GM12878 (cell line): Measurements from ENCODE around the gene FCHSD2.
"Not testable (repeated sequence)": the region's sequence is repeated elsewhere in the genome, so short reads cannot be mapped to it uniquely, and the experiment has no call there.

ENCODE experiments used
- CBX5 ChIP-seq: sonication (generic); IDR thresholded peaks from 2 replicates; pipeline ENCODE4 v1.6.1; 2016; ENCODE audit warnings: low read depth, moderate library complexity, mild to moderate bottlenecking, inconsistent platforms
- EP300 ChIP-seq, 2 experiments: fragments of 150-350 bp in 1 of 2; IDR thresholded peaks; 2 replicates each; pipeline ENCODE4 v1.6.1; 2011 to 2012; ENCODE audit warnings: low read depth in 2 of 2, low read length in 2 of 2, borderline replicate concordance in 1 of 2, improper control_type of control experiment in 1 of 2, inconsistent platforms in 1 of 2; ENCODE audit not compliant: control insufficient read depth in 1 of 2
- IRF4 ChIP-seq: IDR thresholded peaks from 2 replicates; pipeline ENCODE4 v1.6.1; 2011; ENCODE audit warnings: low read depth, low read length
- NFIC ChIP-seq: IDR thresholded peaks from 2 replicates; pipeline ENCODE4 v1.6.1; 2012; ENCODE audit warnings: low read depth, mild to moderate bottlenecking, inconsistent platforms, low read length, moderate library complexity
- SRF ChIP-seq, 2 experiments: IDR thresholded peaks; 2 replicates each; pipeline ENCODE4 v1.6.1; 2011; ENCODE audit warnings: low read depth in 2 of 2, low read length in 2 of 2, mild to moderate bottlenecking in 1 of 2, moderate library complexity in 1 of 2
- TF ChIP-seq, protein P1 (sequence below): IDR thresholded peaks from 2 replicates; pipeline ENCODE4 v1.6.1; 2012; ENCODE audit warnings: mild to moderate bottlenecking, low read depth, low read length
- TF ChIP-seq, protein P2 (sequence below), 3 experiments: IDR thresholded peaks in 2 of 3; conservative IDR thresholded peaks in 1 of 3; 2 replicates each; pipeline ENCODE4 v1.5.1; 2011; ENCODE audit warnings: low read depth in 3 of 3, low read length in 3 of 3, mild to moderate bottlenecking in 3 of 3, control low read depth in 2 of 3, moderate library complexity in 2 of 3, inconsistent platforms in 1 of 3, mixed read lengths in 1 of 3; ENCODE audit not compliant: control insufficient read depth in 2 of 3, insufficient read depth in 1 of 3; ENCODE audit errors: extremely low read depth in 1 of 3

DNA sequence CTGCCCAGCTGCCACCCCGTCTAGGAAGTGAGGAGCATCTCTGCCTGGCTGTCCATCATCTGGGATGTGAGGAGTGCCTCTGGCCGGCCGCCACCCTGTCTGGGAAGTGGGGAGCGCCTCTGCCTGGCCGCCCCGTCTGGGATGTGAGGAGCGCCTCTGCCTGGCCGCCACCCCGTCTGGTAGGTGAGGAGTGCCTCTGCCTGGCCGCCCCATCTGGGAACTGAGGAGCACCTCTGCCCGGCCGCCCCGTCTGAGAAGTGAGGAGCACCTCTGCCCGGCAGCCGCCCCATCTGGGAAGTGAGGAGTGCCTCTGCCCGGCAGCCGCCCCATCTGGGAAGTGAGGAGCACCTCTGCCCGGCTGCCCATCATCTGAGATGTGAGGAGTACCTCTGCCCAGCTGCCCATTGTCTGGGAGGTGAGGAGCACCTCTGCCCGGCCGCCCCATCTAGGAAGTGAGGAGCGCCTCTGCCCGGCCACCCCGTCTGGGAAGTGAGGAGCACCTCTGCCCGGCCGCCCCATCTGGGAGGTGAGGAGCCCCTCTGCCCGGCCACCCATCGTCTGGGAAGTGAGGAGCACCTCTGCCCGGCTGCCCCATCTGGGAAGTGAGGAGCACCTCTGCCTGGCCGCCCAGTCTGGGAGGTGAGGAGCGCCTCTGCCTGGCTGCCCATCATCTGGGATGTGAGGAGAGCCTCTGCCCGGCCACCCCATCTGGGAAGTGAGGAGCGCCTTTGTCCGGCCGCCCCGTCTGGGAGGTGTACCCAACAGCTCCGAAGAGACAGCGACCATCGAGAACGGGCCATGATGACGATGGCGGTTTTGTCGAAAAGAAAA is 232.3 kb downstream of the FCHSD2 start:
- not testable (repeated sequence) for TF ChIP-seq IRF4; CBX5; SRF (IDR thresholded peaks at IDR 0.05; ENCODE audit: low read depth in 2 of 2, low read length in 2 of 2); NFIC; EP300 (IDR thresholded peaks at IDR 0.05; ENCODE audit: borderline replicate concordance in 1 of 2, control insufficient read depth in 1 of 2, low read depth in 2 of 2, low read length in 2 of 2)
- TF ChIP-seq, protein P1, sequence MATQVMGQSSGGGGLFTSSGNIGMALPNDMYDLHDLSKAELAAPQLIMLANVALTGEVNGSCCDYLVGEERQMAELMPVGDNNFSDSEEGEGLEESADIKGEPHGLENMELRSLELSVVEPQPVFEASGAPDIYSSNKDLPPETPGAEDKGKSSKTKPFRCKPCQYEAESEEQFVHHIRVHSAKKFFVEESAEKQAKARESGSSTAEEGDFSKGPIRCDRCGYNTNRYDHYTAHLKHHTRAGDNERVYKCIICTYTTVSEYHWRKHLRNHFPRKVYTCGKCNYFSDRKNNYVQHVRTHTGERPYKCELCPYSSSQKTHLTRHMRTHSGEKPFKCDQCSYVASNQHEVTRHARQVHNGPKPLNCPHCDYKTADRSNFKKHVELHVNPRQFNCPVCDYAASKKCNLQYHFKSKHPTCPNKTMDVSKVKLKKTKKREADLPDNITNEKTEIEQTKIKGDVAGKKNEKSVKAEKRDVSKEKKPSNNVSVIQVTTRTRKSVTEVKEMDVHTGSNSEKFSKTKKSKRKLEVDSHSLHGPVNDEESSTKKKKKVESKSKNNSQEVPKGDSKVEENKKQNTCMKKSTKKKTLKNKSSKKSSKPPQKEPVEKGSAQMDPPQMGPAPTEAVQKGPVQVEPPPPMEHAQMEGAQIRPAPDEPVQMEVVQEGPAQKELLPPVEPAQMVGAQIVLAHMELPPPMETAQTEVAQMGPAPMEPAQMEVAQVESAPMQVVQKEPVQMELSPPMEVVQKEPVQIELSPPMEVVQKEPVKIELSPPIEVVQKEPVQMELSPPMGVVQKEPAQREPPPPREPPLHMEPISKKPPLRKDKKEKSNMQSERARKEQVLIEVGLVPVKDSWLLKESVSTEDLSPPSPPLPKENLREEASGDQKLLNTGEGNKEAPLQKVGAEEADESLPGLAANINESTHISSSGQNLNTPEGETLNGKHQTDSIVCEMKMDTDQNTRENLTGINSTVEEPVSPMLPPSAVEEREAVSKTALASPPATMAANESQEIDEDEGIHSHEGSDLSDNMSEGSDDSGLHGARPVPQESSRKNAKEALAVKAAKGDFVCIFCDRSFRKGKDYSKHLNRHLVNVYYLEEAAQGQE, result not testable (repeated sequence)
- TF ChIP-seq, protein P2, sequence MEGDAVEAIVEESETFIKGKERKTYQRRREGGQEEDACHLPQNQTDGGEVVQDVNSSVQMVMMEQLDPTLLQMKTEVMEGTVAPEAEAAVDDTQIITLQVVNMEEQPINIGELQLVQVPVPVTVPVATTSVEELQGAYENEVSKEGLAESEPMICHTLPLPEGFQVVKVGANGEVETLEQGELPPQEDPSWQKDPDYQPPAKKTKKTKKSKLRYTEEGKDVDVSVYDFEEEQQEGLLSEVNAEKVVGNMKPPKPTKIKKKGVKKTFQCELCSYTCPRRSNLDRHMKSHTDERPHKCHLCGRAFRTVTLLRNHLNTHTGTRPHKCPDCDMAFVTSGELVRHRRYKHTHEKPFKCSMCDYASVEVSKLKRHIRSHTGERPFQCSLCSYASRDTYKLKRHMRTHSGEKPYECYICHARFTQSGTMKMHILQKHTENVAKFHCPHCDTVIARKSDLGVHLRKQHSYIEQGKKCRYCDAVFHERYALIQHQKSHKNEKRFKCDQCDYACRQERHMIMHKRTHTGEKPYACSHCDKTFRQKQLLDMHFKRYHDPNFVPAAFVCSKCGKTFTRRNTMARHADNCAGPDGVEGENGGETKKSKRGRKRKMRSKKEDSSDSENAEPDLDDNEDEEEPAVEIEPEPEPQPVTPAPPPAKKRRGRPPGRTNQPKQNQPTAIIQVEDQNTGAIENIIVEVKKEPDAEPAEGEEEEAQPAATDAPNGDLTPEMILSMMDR (IDR thresholded peaks at IDR 0.05 in 2 of 3, conservative IDR thresholded peaks at IDR 0.05 in 1 of 3; ENCODE audit: control insufficient read depth in 2 of 3, extremely low read depth in 1 of 3, insufficient read depth in 1 of 3, low read depth in 3 of 3, low read length in 3 of 3), result not testable (repeated sequence)
